ENCODE data around the gene C18orf63. TPM values are rescaled to one million over a fixed set of nuclear protein-coding genes. Genes with fewer than 3 reads are reported as not detected.

The C18orf63 gene
- total RNA-seq: not detected in 2 replicates
- long read RNA-seq: 0 reads

GRCh38 chr18:74315464-74316256, at the start of gene C18orf63:
Gene C18orf63 (plus strand): TSS chr18:74315839. CDS start chr18:74317866, 2,027 bp downstream.
- peaks cover 3% of the 10 kb centered on the region for H3K9me3 Mint-ChIP-seq
- no peaks in the 10 kb centered on the region for H3K4me1 Mint-ChIP-seq
- TF ChIP-seq, protein P1, sequence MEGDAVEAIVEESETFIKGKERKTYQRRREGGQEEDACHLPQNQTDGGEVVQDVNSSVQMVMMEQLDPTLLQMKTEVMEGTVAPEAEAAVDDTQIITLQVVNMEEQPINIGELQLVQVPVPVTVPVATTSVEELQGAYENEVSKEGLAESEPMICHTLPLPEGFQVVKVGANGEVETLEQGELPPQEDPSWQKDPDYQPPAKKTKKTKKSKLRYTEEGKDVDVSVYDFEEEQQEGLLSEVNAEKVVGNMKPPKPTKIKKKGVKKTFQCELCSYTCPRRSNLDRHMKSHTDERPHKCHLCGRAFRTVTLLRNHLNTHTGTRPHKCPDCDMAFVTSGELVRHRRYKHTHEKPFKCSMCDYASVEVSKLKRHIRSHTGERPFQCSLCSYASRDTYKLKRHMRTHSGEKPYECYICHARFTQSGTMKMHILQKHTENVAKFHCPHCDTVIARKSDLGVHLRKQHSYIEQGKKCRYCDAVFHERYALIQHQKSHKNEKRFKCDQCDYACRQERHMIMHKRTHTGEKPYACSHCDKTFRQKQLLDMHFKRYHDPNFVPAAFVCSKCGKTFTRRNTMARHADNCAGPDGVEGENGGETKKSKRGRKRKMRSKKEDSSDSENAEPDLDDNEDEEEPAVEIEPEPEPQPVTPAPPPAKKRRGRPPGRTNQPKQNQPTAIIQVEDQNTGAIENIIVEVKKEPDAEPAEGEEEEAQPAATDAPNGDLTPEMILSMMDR (conservative IDR thresholded peaks at IDR 0.05): no peak
- H3K27ac Mint-ChIP-seq (ENCODE audit: unreplicated experiment): no peak within 1 kb of the TSS
- H3K27me3 Mint-ChIP-seq (ENCODE audit: low read depth): no peaks in the 10 kb centered on the region
- H3K4me3 Mint-ChIP-seq: no peak within 1 kb of the TSS
- no peaks in the 10 kb centered on the region for H3K36me3 Mint-ChIP-seq (ENCODE audit: low read depth)
- no peak for DNase-seq (ENCODE audit: low read depth, low spot score)

DNA sequence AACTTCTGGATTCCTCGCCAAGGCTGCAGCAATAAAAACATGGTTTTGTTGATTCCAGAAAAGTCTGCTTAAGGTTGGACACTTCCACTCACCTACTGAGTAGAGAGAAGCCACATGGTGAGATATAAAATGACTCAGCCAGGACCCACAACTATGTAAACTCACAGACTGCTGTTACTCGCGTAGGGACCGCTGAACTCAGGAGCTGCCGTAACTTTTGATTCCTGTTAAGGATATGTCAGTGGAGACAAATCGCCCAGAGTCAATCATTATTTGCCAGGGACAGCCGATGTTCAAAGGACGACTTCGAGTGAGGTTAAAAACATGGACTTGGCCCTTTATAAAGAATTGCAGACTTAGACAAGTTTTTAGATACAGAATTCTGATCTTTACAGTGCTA, 49.5 kb upstream of the C18orf63 start:
- Mint-ChIP-seq H3K9me3 (no peaks in the 10 kb centered on the region), H3K27ac (ENCODE audit: unreplicated experiment) (no peak overlapping the region), H3K36me3 (ENCODE audit: low read depth) (peaks cover 3% of the 10 kb centered on the region), H3K27me3 (ENCODE audit: low read depth) (no peaks in the 10 kb centered on the region), H3K4me3 (no peak overlapping the region), H3K4me1 (peaks cover 16% of the 10 kb centered on the region)
- TF ChIP-seq, protein P1 (conservative IDR thresholded peaks at IDR 0.05): no peak
- no peak for DNase-seq (ENCODE audit: low read depth, low spot score)

GRCh38 chr18:74268175-74268574, 47.5 kb upstream of the C18orf63 start:
- H3K9me3 Mint-ChIP-seq: no peaks in the 10 kb centered on the region
- H3K36me3 Mint-ChIP-seq (ENCODE audit: low read depth): peaks cover 3% of the 10 kb centered on the region
- H3K27ac Mint-ChIP-seq (ENCODE audit: unreplicated experiment): no peak overlapping the region
- peaks cover 16% of the 10 kb centered on the region for H3K4me1 Mint-ChIP-seq
- DNase-seq (ENCODE audit: low read depth, low spot score): no peak
- TF ChIP-seq, protein P1 (conservative IDR thresholded peaks at IDR 0.05): no peak
- H3K27me3 Mint-ChIP-seq (ENCODE audit: low read depth): no peaks in the 10 kb centered on the region
- no peak overlapping the region for H3K4me3 Mint-ChIP-seq

DNA sequence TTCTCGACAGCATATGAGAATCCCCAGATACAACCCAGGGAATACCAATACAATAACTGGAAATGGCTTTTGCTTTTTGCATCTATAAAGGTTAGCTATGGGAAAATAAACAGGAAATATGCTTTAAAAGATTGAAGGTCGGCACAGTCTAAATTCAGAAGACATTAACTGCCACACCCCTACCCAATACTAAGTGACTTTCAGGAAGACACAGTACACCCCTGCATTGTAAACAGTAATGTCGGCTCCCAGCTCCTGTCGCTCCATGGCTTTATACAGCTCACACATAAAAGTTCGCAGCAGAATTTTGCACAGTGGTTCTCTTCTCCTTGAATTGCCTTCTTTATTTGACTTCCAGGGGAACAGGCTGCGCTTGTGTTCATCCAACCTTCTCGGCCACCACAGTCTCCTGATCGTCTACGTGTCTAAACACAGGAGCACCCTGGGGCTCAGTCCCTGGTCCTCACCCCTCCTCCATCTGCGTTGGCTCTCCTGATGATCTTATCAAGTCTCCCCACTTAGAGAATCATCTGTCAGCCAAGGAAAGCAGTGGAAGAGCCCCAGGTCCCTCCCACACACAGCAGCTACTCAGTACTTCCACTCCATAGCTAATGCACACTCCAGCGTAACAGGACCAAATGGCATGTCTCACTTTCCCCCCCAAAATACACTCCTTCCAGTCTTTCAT, 46.6 kb upstream of the C18orf63 start:
- Mint-ChIP-seq H3K4me1 (peaks cover 16% of the 10 kb centered on the region), H3K36me3 (ENCODE audit: low read depth) (peaks cover 3% of the 10 kb centered on the region), H3K4me3 (no peak overlapping the region), H3K27ac (ENCODE audit: unreplicated experiment) (no peak overlapping the region), H3K27me3 (ENCODE audit: low read depth) (no peaks in the 10 kb centered on the region), H3K9me3 (no peaks in the 10 kb centered on the region)
- DNase-seq (ENCODE audit: low read depth, low spot score): no peak
- TF ChIP-seq, protein P1 (conservative IDR thresholded peaks at IDR 0.05): no peak

DNA sequence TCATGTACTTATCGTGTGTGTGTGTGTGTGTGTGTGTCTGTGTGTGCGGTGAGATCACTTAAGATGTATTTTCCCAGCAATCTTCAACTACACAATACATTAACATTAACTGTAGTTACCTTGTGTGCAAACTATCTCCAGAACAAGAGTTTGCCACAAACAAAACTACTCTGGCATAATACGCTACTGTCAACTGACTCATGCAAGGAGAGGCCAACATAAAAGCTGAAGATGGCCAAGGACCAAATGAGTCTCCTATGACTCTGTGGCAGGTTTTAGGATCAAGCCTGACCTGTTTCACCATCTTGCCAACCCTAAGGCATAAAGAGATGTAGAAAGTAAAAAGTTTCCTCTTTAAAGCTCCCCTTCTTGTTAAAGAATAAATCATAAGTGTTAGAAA, 44.0 kb upstream of the C18orf63 start:
- TF ChIP-seq, protein P1 (conservative IDR thresholded peaks at IDR 0.05): no peak
- Mint-ChIP-seq H3K36me3 (ENCODE audit: low read depth) (peaks cover 2% of the 10 kb centered on the region), H3K4me3 (no peak overlapping the region), H3K27me3 (ENCODE audit: low read depth) (no peaks in the 10 kb centered on the region), H3K27ac (ENCODE audit: unreplicated experiment) (no peak overlapping the region), H3K9me3 (no peaks in the 10 kb centered on the region), H3K4me1 (peaks cover 15% of the 10 kb centered on the region)
- DNase-seq (ENCODE audit: low read depth, low spot score): no peak

Data from neural crest cell (in vitro differentiated cells).